MG63 (cell line): ENCODE measurements around the gene TNFRSF13B. TPM values are rescaled to one million over a fixed set of nuclear protein-coding genes. Genes with fewer than 3 reads are reported as not detected.
"Not testable (repeated sequence)": the region's sequence is repeated elsewhere in the genome, so short reads cannot be mapped to it uniquely, and the experiment has no call there.

Source experiments
- DNase-seq: peaks from one replicate; pipeline ENCODE4 v3.0.0-alpha.2; 2020
- H3K27me3 ChIP-seq: fragments of 250-450 bp; sonication (Bioruptor Pico); 2 replicates; pipeline ENCODE4 v1.5.1; 2020; ENCODE audit warnings: mild to moderate bottlenecking, moderate library complexity
- H3K36me3 ChIP-seq: fragments of 250-450 bp; sonication (Bioruptor Pico); 2 replicates; pipeline ENCODE4 v1.5.1; 2020; ENCODE audit warnings: mild to moderate bottlenecking, moderate library complexity
- H3K4me3 ChIP-seq: fragments of 250-450 bp; sonication (Bioruptor Pico); 2 replicates; pipeline ENCODE4 v1.5.1; 2020; ENCODE audit warnings: mild to moderate bottlenecking, moderate library complexity
- H3K9me3 ChIP-seq: fragments of 250-450 bp; sonication (Bioruptor Pico); 2 replicates; pipeline ENCODE4 v1.5.1; 2020; ENCODE audit warnings: mild to moderate bottlenecking, moderate library complexity
- total RNA-seq: library from RNA; depleted of rRNA; stranded (reverse); fragments of >200 nt; shearing (Covaris generic); gene quantifications from 2 replicates; pipeline ENCODE4 v1.2.3, GENCODE V29; 2014; ENCODE audit warnings: low replicate concordance

TNFRSF13B gene
- total RNA-seq, 1 experiment from 2014 or later = not detected

- Histone ChIP-seq H3K4me3 (no peak overlapping the region), H3K9me3 (no peaks in the 10 kb centered on the region), H3K36me3 (no peaks in the 10 kb centered on the region), H3K27me3 (no peaks in the 10 kb centered on the region)
- peak; percentile 50 for DNase-seq
Observed at GRCh38 chr17:16926571-16927451, 45.1 kb downstream of the TNFRSF13B start.

GRCh38 chr17:16926061-16926511 is 45.8 kb downstream of the TNFRSF13B start:
- no peak for DNase-seq
- no peaks in the 10 kb centered on the region for H3K27me3 ChIP-seq
- no peaks in the 10 kb centered on the region for H3K36me3 ChIP-seq

GRCh38 chr17:16925461-16926060 is 46.4 kb downstream of the TNFRSF13B start:
- H3K9me3 ChIP-seq = no peaks in the 10 kb centered on the region
- no peaks in the 10 kb centered on the region for H3K27me3 ChIP-seq
- H3K4me3 ChIP-seq = no peak overlapping the region
- no peaks in the 10 kb centered on the region for H3K36me3 ChIP-seq
- no peak for DNase-seq

More at GRCh38 chr17:16926061-16926511, 45.8 kb downstream of the TNFRSF13B start:
- Histone ChIP-seq H3K9me3 (no peaks in the 10 kb centered on the region), H3K4me3 (no peak overlapping the region)

GRCh38 chr17:16924696-16925440 is 47.0 kb downstream of the TNFRSF13B start:
- Histone ChIP-seq H3K27me3 (no peaks in the 10 kb centered on the region), H3K36me3 (no peaks in the 10 kb centered on the region), H3K9me3 (no peaks in the 10 kb centered on the region), H3K4me3 (no peak overlapping the region)
- DNase-seq = no peak

- H3K27me3 ChIP-seq = no peaks in the 10 kb centered on the region
- no peaks in the 10 kb centered on the region for H3K9me3 ChIP-seq
- no peak for DNase-seq
- H3K4me3 ChIP-seq = no peak overlapping the region
- H3K36me3 ChIP-seq = no peaks in the 10 kb centered on the region
Observed at GRCh38 chr17:16923904-16924695, 47.8 kb downstream of the TNFRSF13B start.

GRCh38 chr17:16923097-16923903 is 48.6 kb downstream of the TNFRSF13B start:
- no peaks in the 10 kb centered on the region for H3K36me3 ChIP-seq
- no peaks in the 10 kb centered on the region for H3K27me3 ChIP-seq
- H3K4me3 ChIP-seq = no peak overlapping the region
- no peaks in the 10 kb centered on the region for H3K9me3 ChIP-seq
- DNase-seq = no peak

- H3K36me3 ChIP-seq = no peaks in the 10 kb centered on the region
- no peak for DNase-seq
- H3K9me3 ChIP-seq = no peaks in the 10 kb centered on the region
- no peaks in the 10 kb centered on the region for H3K27me3 ChIP-seq
- no peak overlapping the region for H3K4me3 ChIP-seq
Observed at GRCh38 chr17:16922386-16923096, 49.4 kb downstream of the TNFRSF13B start.

- H3K36me3 ChIP-seq, DNase-seq, H3K9me3 ChIP-seq, H3K4me3 ChIP-seq, H3K27me3 ChIP-seq: not testable (repeated sequence)
Observed at GRCh38 chr17:16921451-16921850, 50.5 kb downstream of the TNFRSF13B start.

GRCh38 chr17:16920628-16921020 is 51.3 kb downstream of the TNFRSF13B start:
- H3K4me3 ChIP-seq = no peak overlapping the region
- no peak for DNase-seq
- no peaks in the 10 kb centered on the region for H3K27me3 ChIP-seq
- no peaks in the 10 kb centered on the region for H3K9me3 ChIP-seq
- no peaks in the 10 kb centered on the region for H3K36me3 ChIP-seq

- DNase-seq = no peak
- no peaks in the 10 kb centered on the region for H3K9me3 ChIP-seq
- no peaks in the 10 kb centered on the region for H3K36me3 ChIP-seq
- no peaks in the 10 kb centered on the region for H3K27me3 ChIP-seq
- H3K4me3 ChIP-seq = no peak overlapping the region
Observed at GRCh38 chr17:16919663-16920627, 52.0 kb downstream of the TNFRSF13B start.

GRCh38 chr17:16918443-16918842 is 53.5 kb downstream of the TNFRSF13B start:
- no peak for DNase-seq
- Histone ChIP-seq H3K36me3 (no peaks in the 10 kb centered on the region), H3K9me3 (no peaks in the 10 kb centered on the region), H3K27me3 (no peaks in the 10 kb centered on the region), H3K4me3 (no peak overlapping the region)

GRCh38 chr17:16917671-16918394 is 54.1 kb downstream of the TNFRSF13B start:
- no peaks in the 10 kb centered on the region for H3K36me3 ChIP-seq
- H3K27me3 ChIP-seq = no peaks in the 10 kb centered on the region
- H3K9me3 ChIP-seq = no peaks in the 10 kb centered on the region
- H3K4me3 ChIP-seq = no peak overlapping the region
- DNase-seq = no peak

- no peaks in the 10 kb centered on the region for H3K9me3 ChIP-seq
- no peak overlapping the region for H3K4me3 ChIP-seq
- DNase-seq = no peak
- H3K27me3 ChIP-seq = no peaks in the 10 kb centered on the region
- H3K36me3 ChIP-seq = no peaks in the 10 kb centered on the region
Observed at GRCh38 chr17:16916557-16916920, 55.4 kb downstream of the TNFRSF13B start.
